Measurements from ENCODE around the gene TLE1.

DNA sequence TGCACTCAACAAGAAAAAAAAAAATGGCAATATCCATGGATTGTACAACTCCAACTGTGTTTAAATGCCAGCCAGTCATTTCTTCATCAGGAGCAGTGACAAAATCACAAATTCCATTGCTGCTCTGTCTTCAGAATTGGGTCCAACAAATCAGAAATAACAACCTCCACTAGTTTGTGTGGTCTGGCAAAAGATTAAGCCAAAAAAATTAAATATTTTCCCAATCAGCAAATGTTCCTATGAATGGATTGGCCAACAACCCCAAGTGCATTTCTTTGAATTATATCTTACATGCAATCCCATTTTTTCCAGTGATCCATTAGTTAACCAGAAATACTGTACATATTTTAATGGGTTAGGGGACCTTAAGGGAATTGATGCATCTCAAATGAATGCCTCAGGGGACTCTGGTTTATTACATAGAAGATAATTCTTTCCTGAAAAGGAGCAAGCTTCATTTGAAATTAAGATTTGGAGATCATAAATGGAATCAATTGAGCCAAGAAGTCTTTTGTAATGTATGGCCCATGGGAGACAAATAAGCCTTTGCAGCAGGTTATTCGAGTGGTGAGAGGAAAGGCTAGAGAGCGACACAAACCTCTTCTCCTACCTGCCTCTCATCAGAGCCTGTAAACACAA lies 131.8 kb downstream of the TLE1 start:
- no peak for TF ChIP-seq TAF1 (IDR thresholded peaks at IDR 0.05; ENCODE audit: borderline replicate concordance, insufficient read depth, low read length)
- no peak for TF ChIP-seq SIN3A (IDR thresholded peaks at IDR 0.05; ENCODE audit: borderline replicate concordance, insufficient read depth, low read length)
- TF ChIP-seq POLR2AphosphoS5 (IDR thresholded peaks at IDR 0.05; ENCODE audit: low read depth, low read length): no peak

All from PFSK-1 (cell line).